ENCODE measurements around the gene CASKIN2.

The CASKIN2 gene

DNA sequence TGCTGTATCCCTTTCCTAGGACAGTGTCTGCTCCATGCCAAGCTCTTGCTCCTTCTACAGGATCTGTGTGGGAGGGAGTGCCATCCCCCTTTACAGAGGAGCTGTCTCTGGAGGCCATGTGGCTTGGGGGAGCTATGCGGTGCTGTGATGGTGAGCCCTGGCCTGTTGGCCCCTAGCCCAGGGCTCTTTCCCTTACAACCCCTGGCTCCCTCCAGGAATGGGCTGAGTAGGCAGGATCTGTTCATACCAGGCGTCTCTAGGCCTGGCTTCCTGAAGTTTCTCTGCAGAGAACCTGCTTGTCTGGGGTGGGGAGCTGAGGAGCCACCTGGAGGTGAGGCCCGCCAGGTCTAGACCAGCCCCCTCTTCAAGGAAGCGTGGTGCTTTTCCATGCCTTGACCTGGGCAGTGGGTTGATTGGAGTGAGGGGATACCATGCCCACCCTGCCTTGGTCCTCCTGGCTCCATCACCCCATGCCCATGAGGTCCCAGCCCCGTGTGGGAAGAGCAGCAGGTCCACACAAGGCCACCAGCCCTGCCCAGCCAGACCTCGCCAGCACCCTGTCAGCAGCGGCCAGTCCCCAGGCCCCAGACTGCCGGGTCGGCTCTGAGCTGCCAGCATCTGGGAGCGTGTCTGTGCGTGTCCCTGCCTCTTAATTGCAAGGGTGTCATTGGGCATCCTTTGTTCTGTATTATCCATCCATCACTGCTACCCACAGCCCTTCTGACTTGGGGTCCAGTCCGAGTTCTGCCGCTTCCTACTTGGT lies 24.8 kb upstream of the CASKIN2 start:
- Histone ChIP-seq H3K4me2 (ENCODE audit: low read length) (no peak overlapping the region), H3K27ac (ENCODE audit: low read length) (no peak overlapping the region), H3K4me3 (ENCODE audit: low read length) (no peak overlapping the region), H4K20me1 (ENCODE audit: insufficient read depth, low read length) (no peaks in the 10 kb centered on the region), H3K9ac (ENCODE audit: low read length) (no peak overlapping the region), H3K4me1 (ENCODE audit: low read length) (peaks cover 9% of the 10 kb centered on the region; the same call in 1 of the 2 replicates), H2AFZ (ENCODE audit: low read depth, low read length) (no peak overlapping the region), H3K36me3 (replicated peaks; ENCODE audit: low read depth, low read length) (no peaks in the 10 kb centered on the region), H3K27me3 (ENCODE audit: low read depth, low read length) (no peaks in the 10 kb centered on the region), H3K79me2 (ENCODE audit: low read length) (no peaks in the 10 kb centered on the region), H3K9me3 (ENCODE audit: insufficient read depth, low read length) (no peaks in the 10 kb centered on the region)
- TF ChIP-seq, protein P1, sequence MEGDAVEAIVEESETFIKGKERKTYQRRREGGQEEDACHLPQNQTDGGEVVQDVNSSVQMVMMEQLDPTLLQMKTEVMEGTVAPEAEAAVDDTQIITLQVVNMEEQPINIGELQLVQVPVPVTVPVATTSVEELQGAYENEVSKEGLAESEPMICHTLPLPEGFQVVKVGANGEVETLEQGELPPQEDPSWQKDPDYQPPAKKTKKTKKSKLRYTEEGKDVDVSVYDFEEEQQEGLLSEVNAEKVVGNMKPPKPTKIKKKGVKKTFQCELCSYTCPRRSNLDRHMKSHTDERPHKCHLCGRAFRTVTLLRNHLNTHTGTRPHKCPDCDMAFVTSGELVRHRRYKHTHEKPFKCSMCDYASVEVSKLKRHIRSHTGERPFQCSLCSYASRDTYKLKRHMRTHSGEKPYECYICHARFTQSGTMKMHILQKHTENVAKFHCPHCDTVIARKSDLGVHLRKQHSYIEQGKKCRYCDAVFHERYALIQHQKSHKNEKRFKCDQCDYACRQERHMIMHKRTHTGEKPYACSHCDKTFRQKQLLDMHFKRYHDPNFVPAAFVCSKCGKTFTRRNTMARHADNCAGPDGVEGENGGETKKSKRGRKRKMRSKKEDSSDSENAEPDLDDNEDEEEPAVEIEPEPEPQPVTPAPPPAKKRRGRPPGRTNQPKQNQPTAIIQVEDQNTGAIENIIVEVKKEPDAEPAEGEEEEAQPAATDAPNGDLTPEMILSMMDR (IDR thresholded peaks at IDR 0.05; ENCODE audit: low read depth, low read length) = no peak
- TF ChIP-seq EZH2phosphoT487 (IDR thresholded peaks at IDR 0.05; ENCODE audit: low read depth) = no peak

DNA sequence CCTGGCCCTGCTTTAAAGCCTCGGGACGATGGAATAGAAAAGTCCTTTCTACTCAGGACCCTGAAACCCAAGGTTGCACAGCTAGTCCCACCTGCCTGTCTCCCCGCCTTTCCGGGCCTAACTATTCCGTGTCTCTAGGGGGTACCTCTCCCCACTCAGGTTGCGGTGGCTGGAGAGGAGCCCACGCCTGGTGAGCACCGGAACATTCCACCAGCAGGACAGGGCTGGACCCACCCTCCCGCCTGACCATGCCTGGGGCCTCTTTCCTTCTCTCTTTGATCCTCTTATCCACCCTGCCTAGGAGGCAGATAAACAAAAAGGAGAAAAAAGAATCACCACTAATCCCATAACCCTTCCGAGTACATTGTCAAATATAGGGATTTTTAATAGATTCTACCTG lies 21.0 kb upstream of the CASKIN2 start:
- Histone ChIP-seq H3K4me2 (ENCODE audit: low read length) (no peak overlapping the region), H3K36me3 (replicated peaks; ENCODE audit: low read depth, low read length) (no peaks in the 10 kb centered on the region), H3K4me1 (ENCODE audit: low read length) (peaks cover 6% of the 10 kb centered on the region; the same call in 1 of the 2 replicates), H3K9ac (ENCODE audit: low read length) (no peak overlapping the region), H3K4me3 (ENCODE audit: low read length) (no peak overlapping the region), H3K27ac (ENCODE audit: low read length) (no peak overlapping the region), H2AFZ (ENCODE audit: low read depth, low read length) (no peak overlapping the region), H3K79me2 (ENCODE audit: low read length) (no peaks in the 10 kb centered on the region), H3K9me3 (ENCODE audit: insufficient read depth, low read length) (no peaks in the 10 kb centered on the region), H4K20me1 (ENCODE audit: insufficient read depth, low read length) (no peaks in the 10 kb centered on the region), H3K27me3 (ENCODE audit: low read depth, low read length) (no peaks in the 10 kb centered on the region)
- no peak for TF ChIP-seq EZH2phosphoT487 (IDR thresholded peaks at IDR 0.05; ENCODE audit: low read depth)
- TF ChIP-seq, protein P1 (IDR thresholded peaks at IDR 0.05; ENCODE audit: low read depth, low read length) = no peak

DNA sequence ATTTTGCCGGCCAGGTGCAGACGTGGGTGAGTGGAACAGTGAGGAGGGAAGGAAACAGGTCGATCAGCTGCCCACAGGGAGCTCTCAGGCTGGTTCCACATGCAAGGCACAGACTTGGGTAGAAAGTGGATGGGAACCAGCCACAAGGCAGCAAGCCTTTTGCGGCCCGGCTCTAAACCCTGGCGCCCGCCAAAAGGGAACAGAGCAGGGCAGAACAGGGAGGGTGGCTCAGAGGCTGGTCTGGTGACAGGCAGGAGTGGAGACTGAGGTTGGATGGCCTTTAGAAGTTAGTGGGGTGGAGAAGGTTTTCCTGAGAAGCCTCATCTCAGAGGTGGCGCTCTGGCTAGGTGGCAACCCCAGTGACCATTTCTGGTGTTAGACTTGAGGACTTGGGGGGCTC lies 20.5 kb upstream of the CASKIN2 start:
- Histone ChIP-seq H3K36me3 (replicated peaks; ENCODE audit: low read depth, low read length) (no peaks in the 10 kb centered on the region), H3K27me3 (ENCODE audit: low read depth, low read length) (no peaks in the 10 kb centered on the region), H3K9me3 (ENCODE audit: insufficient read depth, low read length) (no peaks in the 10 kb centered on the region), H2AFZ (ENCODE audit: low read depth, low read length) (no peak overlapping the region), H3K79me2 (ENCODE audit: low read length) (no peaks in the 10 kb centered on the region), H3K4me1 (ENCODE audit: low read length) (peaks cover 6% of the 10 kb centered on the region; the same call in 1 of the 2 replicates), H3K27ac (ENCODE audit: low read length) (no peak overlapping the region), H3K4me2 (ENCODE audit: low read length) (no peak overlapping the region), H3K4me3 (ENCODE audit: low read length) (no peak overlapping the region), H3K9ac (ENCODE audit: low read length) (no peak overlapping the region), H4K20me1 (ENCODE audit: insufficient read depth, low read length) (no peaks in the 10 kb centered on the region)
- TF ChIP-seq EZH2phosphoT487 (IDR thresholded peaks at IDR 0.05; ENCODE audit: low read depth) = no peak
- TF ChIP-seq, protein P1 (IDR thresholded peaks at IDR 0.05; ENCODE audit: low read depth, low read length) = no peak

DNA sequence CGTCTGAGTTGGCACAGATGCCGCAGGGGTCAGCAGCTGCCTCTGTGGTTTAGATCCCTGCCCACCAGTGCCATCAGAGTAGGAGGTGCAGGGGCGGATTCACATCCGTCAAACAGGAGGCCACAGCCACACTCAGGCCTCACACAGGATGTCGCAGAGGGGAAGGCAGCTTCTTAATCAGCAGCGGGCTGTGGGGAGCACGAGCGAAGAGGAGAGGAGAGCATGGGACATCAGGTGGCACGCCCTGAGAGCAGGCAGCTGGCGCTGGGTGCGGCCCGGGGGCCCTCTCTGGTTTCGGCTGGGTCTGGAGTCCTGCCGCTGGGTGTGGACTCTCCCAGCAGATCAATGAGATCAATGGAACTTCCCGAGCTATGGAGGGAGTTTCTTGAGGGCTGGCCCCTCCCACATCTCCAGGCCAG lies 19.8 kb upstream of the CASKIN2 start:
- Histone ChIP-seq H3K4me3 (ENCODE audit: low read length) (no peak overlapping the region), H3K4me2 (ENCODE audit: low read length) (no peak overlapping the region), H3K4me1 (ENCODE audit: low read length) (peaks cover 6% of the 10 kb centered on the region; the same call in 1 of the 2 replicates), H3K9ac (ENCODE audit: low read length) (no peak overlapping the region), H4K20me1 (ENCODE audit: insufficient read depth, low read length) (no peaks in the 10 kb centered on the region), H3K79me2 (ENCODE audit: low read length) (no peaks in the 10 kb centered on the region), H3K36me3 (replicated peaks; ENCODE audit: low read depth, low read length) (no peaks in the 10 kb centered on the region), H2AFZ (ENCODE audit: low read depth, low read length) (no peak overlapping the region), H3K9me3 (ENCODE audit: insufficient read depth, low read length) (no peaks in the 10 kb centered on the region), H3K27me3 (ENCODE audit: low read depth, low read length) (no peaks in the 10 kb centered on the region), H3K27ac (ENCODE audit: low read length) (no peak overlapping the region)
- TF ChIP-seq, protein P1 (IDR thresholded peaks at IDR 0.05; ENCODE audit: low read depth, low read length) = no peak
- TF ChIP-seq EZH2phosphoT487 (IDR thresholded peaks at IDR 0.05; ENCODE audit: low read depth) = no peak

All from OCI-LY3 (cell line).